ENCODE measurements around the gene PROC. TPM values are rescaled to one million over a fixed set of nuclear protein-coding genes. Genes with fewer than 3 reads are reported as not detected.
"Not testable (repeated sequence)": the region's sequence is repeated elsewhere in the genome, so short reads cannot be mapped to it uniquely, and the experiment has no call there.

The PROC gene
- total RNA-seq, 1 donor from 2014 or later, result not detected

- no peak for DNase-seq
Observed at GRCh38 chr2:127397568-127398238, 20.5 kb upstream of the PROC start.

- peak; percentile 83 for DNase-seq
Observed at GRCh38 chr2:127398239-127398590, 20.0 kb upstream of the PROC start.

- DNase-seq, result no peak
Observed at GRCh38 chr2:127400533-127400896, 17.7 kb upstream of the PROC start.

- peak; percentile 72 for DNase-seq
Observed at GRCh38 chr2:127400897-127401756, 17.1 kb upstream of the PROC start.

- no peak for DNase-seq
Observed at GRCh38 chr2:127401757-127402695, 16.2 kb upstream of the PROC start.

GRCh38 chr2:127403460-127403859 lies 14.8 kb upstream of the PROC start:
- no peak for DNase-seq

GRCh38 chr2:127404466-127405254 lies 13.6 kb upstream of the PROC start:
- DNase-seq, result no peak

- DNase-seq, result no peak
Observed at GRCh38 chr2:127405255-127405610, 13.0 kb upstream of the PROC start.

- no peak for DNase-seq
Observed at GRCh38 chr2:127406454-127406853, 11.8 kb upstream of the PROC start.

- no peak for DNase-seq
Observed at GRCh38 chr2:127407091-127407490, 11.1 kb upstream of the PROC start.

- DNase-seq, result no peak
Observed at GRCh38 chr2:127407661-127408003, 10.6 kb upstream of the PROC start.

- DNase-seq, result peak; percentile 94
Observed at GRCh38 chr2:127408004-127408806, 10.0 kb upstream of the PROC start.

GRCh38 chr2:127408807-127409099 lies 9.5 kb upstream of the PROC start:
- DNase-seq, result no peak

- DNase-seq, result not testable (repeated sequence)
Observed at GRCh38 chr2:127409716-127410115, 8.5 kb upstream of the PROC start.

- DNase-seq, result peak; percentile 84
Observed at GRCh38 chr2:127410871-127411652, 7.2 kb upstream of the PROC start.

- peak; percentile 71 for DNase-seq
Observed at GRCh38 chr2:127411653-127412369, 6.4 kb upstream of the PROC start.

GRCh38 chr2:127413200-127413599 lies 5.0 kb upstream of the PROC start:
- no peak for DNase-seq

GRCh38 chr2:127413782-127414637 lies 4.2 kb upstream of the PROC start:
- DNase-seq, result no peak

Measured in tongue (tissue), 2 donors.